Liver (tissue), 9 donors: ENCODE measurements around the gene RGS13. TPM values are rescaled to one million over a fixed set of nuclear protein-coding genes. Genes with fewer than 3 reads are reported as not detected.

ENCODE experiments used
- DNase-seq: peaks from one replicate; pipeline ENCODE4 v3.0.0-alpha.2; 2017; ENCODE audit warnings: low spot score
- H3K27ac ChIP-seq, 2 donors: one replicate each; pipeline ENCODE4 v1.7.0; 2013; ENCODE audit warnings: inconsistent platforms in 2 of 2, low read length in 2 of 2, control low read depth in 1 of 2, low read depth in 1 of 2, mild to moderate bottlenecking in 1 of 2
- H3K27me3 ChIP-seq, 4 donors: one replicate each; pipeline versions ENCODE4 v1.6.1 to v1.7.0; 2013; ENCODE audit warnings: low read length in 3 of 4, inconsistent platforms in 1 of 4, mild to moderate bottlenecking in 1 of 4, moderate library complexity in 1 of 4; ENCODE audit not compliant: control insufficient read depth in 4 of 4, insufficient read depth in 4 of 4
- H3K36me3 ChIP-seq, 4 donors: one replicate each; pipeline versions ENCODE4 v1.6.1 to v1.7.0; 2013; ENCODE audit warnings: low read length in 3 of 4, mild to moderate bottlenecking in 3 of 4, low read depth in 1 of 4, moderate library complexity in 1 of 4; ENCODE audit not compliant: control insufficient read depth in 4 of 4, insufficient read depth in 3 of 4
- H3K4me1 ChIP-seq, 4 donors: one replicate each; pipeline versions ENCODE4 v1.6.1 to v1.7.0; 2013; ENCODE audit warnings: low read length in 3 of 4, mild to moderate bottlenecking in 3 of 4, moderate library complexity in 1 of 4; ENCODE audit not compliant: control insufficient read depth in 4 of 4, insufficient read depth in 4 of 4
- H3K4me3 ChIP-seq, 3 donors: one replicate each; pipeline versions ENCODE4 v1.6.1 to v1.7.0; 2013; ENCODE audit warnings: low read length in 3 of 3, control low read depth in 1 of 3, low read depth in 1 of 3, mild to moderate bottlenecking in 1 of 3
- H3K9ac ChIP-seq, 2 donors: one replicate each; pipeline ENCODE4 v1.7.0; 2013; ENCODE audit warnings: low read length in 2 of 2, mild to moderate bottlenecking in 2 of 2, moderate library complexity in 2 of 2, control low read depth in 1 of 2, low read depth in 1 of 2
- H3K9me3 ChIP-seq, 4 donors: one replicate each; pipeline versions ENCODE4 v1.6.1 to v1.7.0; 2013; ENCODE audit warnings: low read length in 3 of 4; ENCODE audit not compliant: control insufficient read depth in 4 of 4
- EGR1 ChIP-seq, 2 donors: IDR thresholded peaks; 2 replicates each; pipeline ENCODE4 v1.6.1; 2016 to 2018; ENCODE audit warnings: antibody characterized with exemption in 2 of 2, low read depth in 2 of 2
- FOXA1 ChIP-seq: IDR thresholded peaks from 2 replicates; pipeline ENCODE4 v1.6.1; 2016; ENCODE audit warnings: antibody characterized with exemption
- FOXA2 ChIP-seq: IDR thresholded peaks from 2 replicates; pipeline ENCODE4 v1.6.1; 2016; ENCODE audit warnings: antibody characterized with exemption
- GABPA ChIP-seq, 2 donors: IDR thresholded peaks in 1 of 2; conservative IDR thresholded peaks in 1 of 2; 2 replicates each; pipeline ENCODE4 v1.6.1; 2016; ENCODE audit warnings: antibody characterized with exemption in 2 of 2, mild to moderate bottlenecking in 1 of 2, moderate library complexity in 1 of 2
- HNF4A ChIP-seq, 2 donors: conservative IDR thresholded peaks; 2 replicates each; pipeline ENCODE4 v1.6.1; 2016; ENCODE audit warnings: antibody characterized with exemption in 2 of 2, mild to moderate bottlenecking in 2 of 2
- HNF4G ChIP-seq: IDR thresholded peaks from 2 replicates; pipeline ENCODE4 v1.6.1; 2016; ENCODE audit warnings: antibody characterized with exemption
- JUND ChIP-seq, 2 donors: IDR thresholded peaks; 2 replicates each; pipeline ENCODE4 v1.6.1; 2016; ENCODE audit warnings: antibody characterized with exemption in 2 of 2
- NR2F2 ChIP-seq: IDR thresholded peaks from 2 replicates; pipeline ENCODE4 v1.6.1; 2016; ENCODE audit warnings: antibody characterized with exemption
- RAD21 ChIP-seq, 2 donors: IDR thresholded peaks; 2 replicates each; pipeline ENCODE4 v1.6.1; 2016; ENCODE audit warnings: antibody characterized with exemption in 2 of 2, mild to moderate bottlenecking in 2 of 2
- RXRA ChIP-seq, 2 donors: IDR thresholded peaks; 2 replicates each; pipeline ENCODE4 v1.6.1; 2017 to 2018; ENCODE audit warnings: antibody characterized with exemption in 2 of 2, mild to moderate bottlenecking in 1 of 2
- SP1 ChIP-seq: IDR thresholded peaks from 2 replicates; pipeline ENCODE4 v1.6.1; 2018; ENCODE audit warnings: antibody characterized with exemption, mild to moderate bottlenecking
- TAF1 ChIP-seq: conservative IDR thresholded peaks from 2 replicates; pipeline ENCODE4 v1.6.1; 2016; ENCODE audit warnings: antibody characterized with exemption, mild to moderate bottlenecking
- YY1 ChIP-seq: IDR thresholded peaks from 2 replicates; pipeline ENCODE4 v1.6.1; 2016; ENCODE audit warnings: antibody characterized with exemption, mild to moderate bottlenecking
- WGBS: extraction: QIAGEN DNeasy Blood & Tissue Kit; methylation state at CpG from one replicate; pipeline ENCODE4 v1.1.7; 2013; 5-methylcytosine and 5-hydroxymethylcytosine counted together
- polyA plus RNA-seq, 2 donors: library from polyadenylated mRNA; stranded (reverse) in 1 of 2; unstranded in 1 of 2; fragments of 200-250 nt in 1 of 2; fragments of >200 nt in 1 of 2; fragmentation: Nextera tagmentation in 1 of 2; extraction: Ambion mirVana in 1 of 2; gene quantifications; one replicate each; pipeline versions ENCODE4 v1.2.1 to v1.2.3, GENCODE V29; 2013 to 2015
- total RNA-seq, 2 donors: library from RNA; depleted of rRNA; stranded (reverse); fragments of >200 nt; gene quantifications; one replicate each; pipeline ENCODE4 v1.2.3, GENCODE V29; 2014
- TF ChIP-seq, protein P1 (sequence below): IDR thresholded peaks from 2 replicates; pipeline ENCODE4 v1.6.1; 2016; ENCODE audit warnings: antibody characterized with exemption, mild to moderate bottlenecking
- TF ChIP-seq, protein P2 (sequence below): fragments of 150-350 bp; IDR thresholded peaks from 2 replicates; pipeline ENCODE4 v1.5.1; 2017; ENCODE audit warnings: improper control_type of control experiment, low read depth, low read length; ENCODE audit not compliant: missing input control
- TF ChIP-seq, protein P3 (sequence below): IDR thresholded peaks from 2 replicates; pipeline ENCODE4 v1.6.1; 2016; ENCODE audit warnings: antibody characterized with exemption
- TF ChIP-seq, protein P4 (sequence below): IDR thresholded peaks from 2 replicates; pipeline ENCODE4 v1.6.1; 2016; ENCODE audit warnings: antibody characterized with exemption
- TF ChIP-seq, protein P5 (sequence below): IDR thresholded peaks from 2 replicates; pipeline ENCODE4 v1.6.1; 2016; ENCODE audit warnings: antibody characterized with exemption
- donor health status: healthy.
- donor health status: healthy.
- donor health status: healthy.
- donor health status: healthy.
- donor health status: healthy.

Gene RGS13
- total and polyA plus RNA-seq, 4 donors = under 0.01 to 0.05 TPM; not detected in 2

DNA sequence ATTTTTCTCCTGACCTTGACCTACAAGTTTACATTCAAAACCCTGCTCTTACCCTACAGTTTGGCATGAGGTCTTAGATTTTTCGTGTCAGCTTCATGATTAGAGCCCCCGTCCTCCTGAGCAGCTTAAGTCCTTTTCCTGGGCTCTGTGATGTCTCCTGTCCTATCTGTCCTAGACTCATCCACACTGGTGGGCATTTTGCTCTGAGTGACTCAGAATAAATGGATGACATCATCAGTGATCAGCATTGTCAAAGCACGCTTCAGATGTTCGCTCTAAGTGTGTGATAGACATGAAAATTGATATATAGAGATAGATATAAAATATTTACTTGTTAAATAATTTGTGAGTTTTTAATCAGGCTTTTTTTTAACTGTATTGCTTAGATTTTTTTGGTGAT lies 21.8 kb downstream of the RGS13 start (continued):
- TF ChIP-seq, protein P1, sequence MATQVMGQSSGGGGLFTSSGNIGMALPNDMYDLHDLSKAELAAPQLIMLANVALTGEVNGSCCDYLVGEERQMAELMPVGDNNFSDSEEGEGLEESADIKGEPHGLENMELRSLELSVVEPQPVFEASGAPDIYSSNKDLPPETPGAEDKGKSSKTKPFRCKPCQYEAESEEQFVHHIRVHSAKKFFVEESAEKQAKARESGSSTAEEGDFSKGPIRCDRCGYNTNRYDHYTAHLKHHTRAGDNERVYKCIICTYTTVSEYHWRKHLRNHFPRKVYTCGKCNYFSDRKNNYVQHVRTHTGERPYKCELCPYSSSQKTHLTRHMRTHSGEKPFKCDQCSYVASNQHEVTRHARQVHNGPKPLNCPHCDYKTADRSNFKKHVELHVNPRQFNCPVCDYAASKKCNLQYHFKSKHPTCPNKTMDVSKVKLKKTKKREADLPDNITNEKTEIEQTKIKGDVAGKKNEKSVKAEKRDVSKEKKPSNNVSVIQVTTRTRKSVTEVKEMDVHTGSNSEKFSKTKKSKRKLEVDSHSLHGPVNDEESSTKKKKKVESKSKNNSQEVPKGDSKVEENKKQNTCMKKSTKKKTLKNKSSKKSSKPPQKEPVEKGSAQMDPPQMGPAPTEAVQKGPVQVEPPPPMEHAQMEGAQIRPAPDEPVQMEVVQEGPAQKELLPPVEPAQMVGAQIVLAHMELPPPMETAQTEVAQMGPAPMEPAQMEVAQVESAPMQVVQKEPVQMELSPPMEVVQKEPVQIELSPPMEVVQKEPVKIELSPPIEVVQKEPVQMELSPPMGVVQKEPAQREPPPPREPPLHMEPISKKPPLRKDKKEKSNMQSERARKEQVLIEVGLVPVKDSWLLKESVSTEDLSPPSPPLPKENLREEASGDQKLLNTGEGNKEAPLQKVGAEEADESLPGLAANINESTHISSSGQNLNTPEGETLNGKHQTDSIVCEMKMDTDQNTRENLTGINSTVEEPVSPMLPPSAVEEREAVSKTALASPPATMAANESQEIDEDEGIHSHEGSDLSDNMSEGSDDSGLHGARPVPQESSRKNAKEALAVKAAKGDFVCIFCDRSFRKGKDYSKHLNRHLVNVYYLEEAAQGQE = no peak
- no peak for TF ChIP-seq NR2F2
- no peak for TF ChIP-seq EGR1 (IDR thresholded peaks at IDR 0.05; ENCODE audit: low read depth in 2 of 2)
- TF ChIP-seq JUND (IDR thresholded peaks at IDR 0.05) = no peak
- no peak for TF ChIP-seq RAD21 (IDR thresholded peaks at IDR 0.05)
- TF ChIP-seq SP1 = no peak

DNA sequence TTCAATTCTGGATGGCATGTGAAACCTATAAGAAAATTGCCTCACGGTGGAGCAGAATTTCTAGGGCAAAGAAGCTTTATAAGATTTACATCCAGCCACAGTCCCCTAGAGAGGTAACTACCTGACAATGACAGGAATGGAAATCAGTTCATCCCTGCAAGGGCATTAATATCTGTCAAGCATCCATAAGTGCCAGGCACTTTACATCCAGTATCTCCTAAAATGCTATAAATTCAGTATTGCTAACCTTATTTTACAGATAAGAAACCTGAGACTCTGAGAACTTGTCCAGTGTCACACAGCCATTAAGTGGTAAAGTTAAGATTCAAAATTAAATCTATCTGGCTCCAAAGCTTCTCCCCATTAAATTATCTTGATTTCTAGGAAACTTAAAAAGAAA lies 22.3 kb downstream of the RGS13 start:
- TF ChIP-seq RAD21 (IDR thresholded peaks at IDR 0.05) (no peak), HNF4A (conservative IDR thresholded peaks at IDR 0.05) (no peak), JUND (IDR thresholded peaks at IDR 0.05) (no peak), EGR1 (IDR thresholded peaks at IDR 0.05; ENCODE audit: low read depth in 2 of 2) (no peak), FOXA1 (no peak), RXRA (IDR thresholded peaks at IDR 0.05) (no peak), FOXA2 (no peak), GABPA (IDR thresholded peaks at IDR 0.05 in 1 of 2, conservative IDR thresholded peaks at IDR 0.05 in 1 of 2) (no peak), YY1 (no peak), HNF4G (no peak), TAF1 (no peak), SP1 (no peak), NR2F2 (no peak)
- TF ChIP-seq, protein P2, sequence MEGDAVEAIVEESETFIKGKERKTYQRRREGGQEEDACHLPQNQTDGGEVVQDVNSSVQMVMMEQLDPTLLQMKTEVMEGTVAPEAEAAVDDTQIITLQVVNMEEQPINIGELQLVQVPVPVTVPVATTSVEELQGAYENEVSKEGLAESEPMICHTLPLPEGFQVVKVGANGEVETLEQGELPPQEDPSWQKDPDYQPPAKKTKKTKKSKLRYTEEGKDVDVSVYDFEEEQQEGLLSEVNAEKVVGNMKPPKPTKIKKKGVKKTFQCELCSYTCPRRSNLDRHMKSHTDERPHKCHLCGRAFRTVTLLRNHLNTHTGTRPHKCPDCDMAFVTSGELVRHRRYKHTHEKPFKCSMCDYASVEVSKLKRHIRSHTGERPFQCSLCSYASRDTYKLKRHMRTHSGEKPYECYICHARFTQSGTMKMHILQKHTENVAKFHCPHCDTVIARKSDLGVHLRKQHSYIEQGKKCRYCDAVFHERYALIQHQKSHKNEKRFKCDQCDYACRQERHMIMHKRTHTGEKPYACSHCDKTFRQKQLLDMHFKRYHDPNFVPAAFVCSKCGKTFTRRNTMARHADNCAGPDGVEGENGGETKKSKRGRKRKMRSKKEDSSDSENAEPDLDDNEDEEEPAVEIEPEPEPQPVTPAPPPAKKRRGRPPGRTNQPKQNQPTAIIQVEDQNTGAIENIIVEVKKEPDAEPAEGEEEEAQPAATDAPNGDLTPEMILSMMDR = no peak
- TF ChIP-seq, protein P3, sequence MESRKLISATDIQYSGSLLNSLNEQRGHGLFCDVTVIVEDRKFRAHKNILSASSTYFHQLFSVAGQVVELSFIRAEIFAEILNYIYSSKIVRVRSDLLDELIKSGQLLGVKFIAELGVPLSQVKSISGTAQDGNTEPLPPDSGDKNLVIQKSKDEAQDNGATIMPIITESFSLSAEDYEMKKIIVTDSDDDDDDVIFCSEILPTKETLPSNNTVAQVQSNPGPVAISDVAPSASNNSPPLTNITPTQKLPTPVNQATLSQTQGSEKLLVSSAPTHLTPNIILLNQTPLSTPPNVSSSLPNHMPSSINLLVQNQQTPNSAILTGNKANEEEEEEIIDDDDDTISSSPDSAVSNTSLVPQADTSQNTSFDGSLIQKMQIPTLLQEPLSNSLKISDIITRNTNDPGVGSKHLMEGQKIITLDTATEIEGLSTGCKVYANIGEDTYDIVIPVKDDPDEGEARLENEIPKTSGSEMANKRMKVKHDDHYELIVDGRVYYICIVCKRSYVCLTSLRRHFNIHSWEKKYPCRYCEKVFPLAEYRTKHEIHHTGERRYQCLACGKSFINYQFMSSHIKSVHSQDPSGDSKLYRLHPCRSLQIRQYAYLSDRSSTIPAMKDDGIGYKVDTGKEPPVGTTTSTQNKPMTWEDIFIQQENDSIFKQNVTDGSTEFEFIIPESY = no peak
- TF ChIP-seq, protein P4, sequence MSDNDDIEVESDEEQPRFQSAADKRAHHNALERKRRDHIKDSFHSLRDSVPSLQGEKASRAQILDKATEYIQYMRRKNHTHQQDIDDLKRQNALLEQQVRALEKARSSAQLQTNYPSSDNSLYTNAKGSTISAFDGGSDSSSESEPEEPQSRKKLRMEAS = no peak
- TF ChIP-seq, protein P1 = no peak
- TF ChIP-seq, protein P5, sequence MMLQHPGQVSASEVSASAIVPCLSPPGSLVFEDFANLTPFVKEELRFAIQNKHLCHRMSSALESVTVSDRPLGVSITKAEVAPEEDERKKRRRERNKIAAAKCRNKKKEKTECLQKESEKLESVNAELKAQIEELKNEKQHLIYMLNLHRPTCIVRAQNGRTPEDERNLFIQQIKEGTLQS = no peak
- H3K4me1 ChIP-seq = no peaks in the 10 kb centered on the region
- no peak overlapping the region for H3K27ac ChIP-seq
- no peak overlapping the region for H3K9ac ChIP-seq
- no peaks in the 10 kb centered on the region for H3K27me3 ChIP-seq
- no peak overlapping the region for H3K4me3 ChIP-seq
- no peak for DNase-seq
- WGBS = 88% methylated on average over 1 of the region's 1 CpG
- H3K36me3 ChIP-seq = no peaks in the 10 kb centered on the region
- H3K9me3 ChIP-seq = no peaks in the 10 kb centered on the region
